HG03025 (cell line): ENCODE results near the gene NAA40.
A peak's percentile ranks its signal among the peaks of the same experiment; 100 is the strongest.
"Not testable (repeated sequence)": the region's sequence is repeated elsewhere in the genome, so short reads cannot be mapped to it uniquely, and the experiment has no call there.

Experiments used
- ATAC-seq: cut with Tn5 transposase; IDR thresholded peaks from one replicate; pipeline ENCODE4 v1.9.1; 2021; ENCODE audit warnings: mild to moderate bottlenecking, moderate library complexity; ENCODE audit not compliant: unreplicated experiment, low FRiP score

The NAA40 gene

GRCh38 chr11:63933459-63933858 lies 5.3 kb upstream of the NAA40 start:
- no peak for ATAC-seq

GRCh38 chr11:63937713-63938478 lies 906 bp upstream of the NAA40 start:
- peak; percentile 9 for ATAC-seq

- ATAC-seq = no peak
Measured at GRCh38 chr11:63939397-63939891, 642 bp downstream of the NAA40 start.

- no peak for ATAC-seq
Measured at GRCh38 chr11:63940786-63941185, 2.0 kb downstream of the NAA40 start.

- no peak for ATAC-seq
Measured at GRCh38 chr11:63941901-63942300, 3.1 kb downstream of the NAA40 start.

GRCh38 chr11:63942803-63943202 lies 4.0 kb downstream of the NAA40 start:
- ATAC-seq = no peak

GRCh38 chr11:63944987-63945386 lies 6.2 kb downstream of the NAA40 start:
- ATAC-seq = no peak

- no peak for ATAC-seq
Measured at GRCh38 chr11:63945477-63946163, 6.8 kb downstream of the NAA40 start.

GRCh38 chr11:63951779-63952536 lies 13.2 kb downstream of the NAA40 start:
- ATAC-seq = no peak

GRCh38 chr11:63952570-63952969 lies 13.8 kb downstream of the NAA40 start:
- ATAC-seq = no peak

GRCh38 chr11:63958008-63958407 lies 19.2 kb downstream of the NAA40 start:
- ATAC-seq = no peak

GRCh38 chr11:63961608-63962412 lies 23.0 kb downstream of the NAA40 start:
- ATAC-seq = no peak

GRCh38 chr11:63963895-63964294 lies 25.1 kb downstream of the NAA40 start:
- not testable (repeated sequence) for ATAC-seq

- no peak for ATAC-seq
Measured at GRCh38 chr11:63966444-63966843, 27.6 kb downstream of the NAA40 start.

GRCh38 chr11:63969461-63969860 lies 30.7 kb downstream of the NAA40 start:
- no peak for ATAC-seq

- ATAC-seq = no peak
Measured at GRCh38 chr11:63970902-63971301, 32.1 kb downstream of the NAA40 start.

- ATAC-seq = not testable (repeated sequence)
Measured at GRCh38 chr11:63973912-63974258, 35.1 kb downstream of the NAA40 start.

- ATAC-seq = peak; percentile 93
Measured at GRCh38 chr11:63974259-63975143, 35.7 kb downstream of the NAA40 start, which contains the start of gene COX8A. TSS of gene COX8A (plus strand) at chr11:63974620. CDS start at chr11:63974681, 61 bp downstream.

GRCh38 chr11:63978551-63979239 lies 39.9 kb downstream of the NAA40 start:
- no peak for ATAC-seq
